Mesenchymal stem cell (in vitro differentiated cells and primary cell): Measurements from ENCODE around the gene KLHL26.
A peak's percentile ranks its signal among the peaks of the same experiment; 100 is the strongest.
"Not testable (repeated sequence)": the region's sequence is repeated elsewhere in the genome, so short reads cannot be mapped to it uniquely, and the experiment has no call there.

ENCODE experiments used
- DNase-seq: peaks from one replicate; pipeline ENCODE4 v3.0.0-alpha.2; 2013
- H2AFZ ChIP-seq: one replicate; pipeline ENCODE4 v1.6.1; 2013; ENCODE audit warnings: low read depth, mild to moderate bottlenecking, control low read depth, inconsistent platforms, low read length, moderate library complexity
- H2AK5ac ChIP-seq: 2 replicates; pipeline ENCODE4 v1.6.1; 2013; ENCODE audit warnings: low read length, moderate library complexity, mild to moderate bottlenecking, inconsistent platforms; ENCODE audit not compliant: severe bottlenecking
- H2BK120ac ChIP-seq: one replicate; pipeline ENCODE4 v1.6.1; 2013; ENCODE audit warnings: low read depth, mild to moderate bottlenecking, inconsistent platforms, low read length, moderate library complexity
- H2BK12ac ChIP-seq, 2 experiments: one replicate each; pipeline ENCODE4 v1.6.1; 2013; ENCODE audit warnings: inconsistent platforms in 2 of 2, low read length in 2 of 2, mild to moderate bottlenecking in 2 of 2, moderate library complexity in 2 of 2, control low read depth in 1 of 2
- H2BK15ac ChIP-seq: one replicate; pipeline ENCODE4 v1.6.1; 2013; ENCODE audit warnings: mild to moderate bottlenecking, low read depth, inconsistent platforms; ENCODE audit not compliant: poor library complexity, severe bottlenecking
- H2BK5ac ChIP-seq: 2 replicates; pipeline ENCODE4 v1.6.1; 2013; ENCODE audit warnings: low read depth, mild to moderate bottlenecking, low read length, control low read depth, inconsistent platforms; ENCODE audit not compliant: poor library complexity, severe bottlenecking
- H3K14ac ChIP-seq, 2 experiments: one replicate each; pipeline ENCODE4 v1.6.1; 2013; ENCODE audit warnings: inconsistent platforms in 2 of 2, low read length in 2 of 2, control low read depth in 1 of 2, mild to moderate bottlenecking in 1 of 2, moderate library complexity in 1 of 2
- H3K18ac ChIP-seq, 2 experiments: one replicate each; pipeline ENCODE4 v1.6.1; 2013; ENCODE audit warnings: inconsistent platforms in 2 of 2, low read length in 2 of 2, control low read depth in 1 of 2, low read depth in 1 of 2, mild to moderate bottlenecking in 1 of 2
- H3K23ac ChIP-seq, 2 experiments: one replicate each; pipeline ENCODE4 v1.6.1; 2013; ENCODE audit warnings: inconsistent platforms in 2 of 2, low read length in 2 of 2, mild to moderate bottlenecking in 2 of 2, moderate library complexity in 2 of 2, control low read depth in 1 of 2
- H3K27ac ChIP-seq: 2 replicates; pipeline ENCODE4 v1.5.1; 2013; ENCODE audit warnings: mild to moderate bottlenecking, moderate library complexity, low read length, control low read depth, inconsistent platforms; ENCODE audit not compliant: poor library complexity, severe bottlenecking
- H3K27me3 ChIP-seq, 2 experiments: 2 replicates each; pipeline versions ENCODE4 v1.6.1 to v1.7.0; 2013; ENCODE audit warnings: low read length in 2 of 2, mild to moderate bottlenecking in 2 of 2, moderate library complexity in 2 of 2, control low read depth in 1 of 2, inconsistent platforms in 1 of 2; ENCODE audit not compliant: control insufficient read depth in 1 of 2, insufficient read depth in 1 of 2
- H3K36me3 ChIP-seq, 2 experiments: 2 replicates each; pipeline versions ENCODE4 v1.6.1 to v1.7.0; 2013; ENCODE audit warnings: low read length in 2 of 2, control low read depth in 1 of 2, inconsistent platforms in 1 of 2, low read depth in 1 of 2, mild to moderate bottlenecking in 1 of 2; ENCODE audit not compliant: insufficient read depth in 2 of 2, control insufficient read depth in 1 of 2
- H3K4ac ChIP-seq, 2 experiments: one replicate each; pipeline ENCODE4 v1.6.1; 2013; ENCODE audit warnings: inconsistent platforms in 2 of 2, low read length in 2 of 2, mild to moderate bottlenecking in 2 of 2, moderate library complexity in 2 of 2, control low read depth in 1 of 2, low read depth in 1 of 2
- H3K4me1 ChIP-seq: 2 replicates; pipeline ENCODE4 v1.6.1; 2013; ENCODE audit warnings: low read depth, low read length, control low read depth; ENCODE audit not compliant: control insufficient read depth, insufficient read depth
- H3K4me2 ChIP-seq: 2 replicates; pipeline ENCODE4 v1.6.1; 2013; ENCODE audit warnings: low read length, mild to moderate bottlenecking, inconsistent platforms; ENCODE audit not compliant: poor library complexity, severe bottlenecking
- H3K4me3 ChIP-seq, 2 experiments: 2 replicates each; pipeline versions ENCODE4 v1.5.1 to v1.7.0; 2013; ENCODE audit warnings: low read length in 2 of 2, mild to moderate bottlenecking in 2 of 2, control low read depth in 1 of 2, low read depth in 1 of 2; ENCODE audit not compliant: insufficient read depth in 1 of 2
- H3K79me1 ChIP-seq: replicated peaks from 2 replicates; pipeline ENCODE4 v1.6.1; 2013; ENCODE audit warnings: mild to moderate bottlenecking, control low read depth, low read length, inconsistent platforms; ENCODE audit not compliant: poor library complexity, severe bottlenecking
- H3K9ac ChIP-seq: 2 replicates; pipeline ENCODE4 v1.7.0; 2013; ENCODE audit warnings: mild to moderate bottlenecking, low read length, moderate library complexity
- H3K9me3 ChIP-seq: 2 replicates; pipeline ENCODE4 v1.7.0; 2013; ENCODE audit warnings: mild to moderate bottlenecking, low read length; ENCODE audit not compliant: control insufficient read depth
- H4K8ac ChIP-seq: one replicate; pipeline ENCODE4 v1.6.1; 2013; ENCODE audit warnings: inconsistent platforms, mild to moderate bottlenecking, low read length, moderate library complexity
- H4K91ac ChIP-seq: one replicate; pipeline ENCODE4 v1.6.1; 2013; ENCODE audit warnings: mild to moderate bottlenecking, low read length, inconsistent platforms
- WGBS: methylation state at CpG from one replicate; pipeline ENCODE4 v1.1.7; 2013; ENCODE audit warnings: mixed read lengths; 5-methylcytosine and 5-hydroxymethylcytosine counted together

The KLHL26 gene

DNA sequence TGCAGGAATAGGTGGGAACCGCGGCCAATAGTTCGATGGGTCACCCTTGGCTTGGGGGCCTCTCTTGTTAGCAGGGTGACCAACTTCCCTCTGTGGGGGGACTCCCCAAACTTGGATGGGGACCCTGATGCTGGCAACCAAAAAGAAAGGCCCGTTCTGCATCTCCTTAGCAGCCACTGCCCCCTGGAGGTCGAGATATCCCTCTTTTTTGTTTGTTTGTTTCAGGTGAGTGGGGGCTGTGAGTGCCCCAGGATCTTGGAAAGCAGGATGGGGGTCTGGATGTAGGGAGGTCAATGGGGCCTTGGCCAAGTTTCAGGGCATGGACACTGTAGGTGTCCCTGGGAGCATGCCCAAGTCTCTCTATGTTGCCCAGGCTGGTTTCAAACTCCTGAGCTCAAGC, 39.0 kb downstream of the KLHL26 start:
- Histone ChIP-seq H3K4me1 (peaks cover 13% of the 10 kb centered on the region), H2BK120ac (no peak overlapping the region), H2BK15ac (no peak overlapping the region), H2AK5ac (no peak overlapping the region), H3K9me3 (no peaks in the 10 kb centered on the region), H3K27ac (no peak overlapping the region), H4K91ac (no peak overlapping the region), H3K27me3 (no peaks in the 10 kb centered on the region), H2BK12ac (peak overlapping the region in 1 of 2 experiments; percentile 29), H2BK5ac (no peak overlapping the region), H2AFZ (no peak overlapping the region), H3K9ac (no peak overlapping the region), H3K23ac (no peak overlapping the region), H3K79me1 (no peaks in the 10 kb centered on the region), H3K18ac (no peak overlapping the region), H3K4ac (peak overlapping the region in 1 of 2 experiments; percentile 22), H3K36me3 (peaks cover 0 to 15% of the 10 kb centered on the region in 2 experiments), H3K4me2 (no peak overlapping the region), H3K4me3 (no peak overlapping the region), H4K8ac (no peak overlapping the region), H3K14ac (no peak overlapping the region)
- no peak for DNase-seq
- 74% methylated on average over 5 of the region's 5 CpGs for WGBS

DNA sequence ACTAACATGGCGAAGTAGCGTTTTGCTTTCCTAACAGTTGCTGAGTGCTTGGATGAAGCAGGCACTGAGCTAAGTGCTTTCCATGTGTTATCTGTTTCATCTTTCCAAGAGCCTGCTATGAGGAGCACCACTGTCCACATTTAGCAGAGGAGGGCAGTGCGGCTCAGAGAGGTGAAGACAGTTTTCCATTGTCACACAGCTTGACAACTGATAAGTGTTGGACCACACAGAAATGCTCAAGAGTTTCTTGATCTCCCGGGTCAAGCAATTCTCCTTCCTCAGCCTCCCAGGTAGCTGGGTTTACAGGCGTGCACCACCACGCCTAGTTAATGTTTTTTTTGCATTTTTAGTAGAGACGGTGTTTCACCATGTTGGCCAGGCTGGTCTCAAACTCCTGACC, 39.9 kb downstream of the KLHL26 start:
- no peak for DNase-seq
- peaks cover 0 to 7% of the 10 kb centered on the region in 2 experiments for H3K36me3 ChIP-seq
- H3K14ac ChIP-seq = no peak overlapping the region
- no peak overlapping the region for H2BK120ac ChIP-seq
- H2AFZ ChIP-seq = no peak overlapping the region
- H3K23ac ChIP-seq = no peak overlapping the region
- no peak overlapping the region for H4K91ac ChIP-seq
- peak overlapping the region; percentile 84 to 93 for H2BK12ac ChIP-seq
- no peak overlapping the region for H3K9ac ChIP-seq
- H3K4me3 ChIP-seq = no peak overlapping the region
- H3K4ac ChIP-seq = peak overlapping the region in 1 of 2 experiments; percentile 5
- 84% methylated on average over 7 of the region's 7 CpGs for WGBS
- H3K4me2 ChIP-seq = no peak overlapping the region
- H3K27me3 ChIP-seq = no peaks in the 10 kb centered on the region
- H2BK5ac ChIP-seq = no peak overlapping the region
- no peak overlapping the region for H2AK5ac ChIP-seq
- H4K8ac ChIP-seq = no peak overlapping the region
- no peak overlapping the region for H3K27ac ChIP-seq
- no peaks in the 10 kb centered on the region for H3K79me1 ChIP-seq
- H3K18ac ChIP-seq = peak overlapping the region in 1 of 2 experiments; percentile 71
- H2BK15ac ChIP-seq = peak overlapping the region; percentile 90
- peaks cover 13% of the 10 kb centered on the region for H3K4me1 ChIP-seq
- no peaks in the 10 kb centered on the region for H3K9me3 ChIP-seq

DNA sequence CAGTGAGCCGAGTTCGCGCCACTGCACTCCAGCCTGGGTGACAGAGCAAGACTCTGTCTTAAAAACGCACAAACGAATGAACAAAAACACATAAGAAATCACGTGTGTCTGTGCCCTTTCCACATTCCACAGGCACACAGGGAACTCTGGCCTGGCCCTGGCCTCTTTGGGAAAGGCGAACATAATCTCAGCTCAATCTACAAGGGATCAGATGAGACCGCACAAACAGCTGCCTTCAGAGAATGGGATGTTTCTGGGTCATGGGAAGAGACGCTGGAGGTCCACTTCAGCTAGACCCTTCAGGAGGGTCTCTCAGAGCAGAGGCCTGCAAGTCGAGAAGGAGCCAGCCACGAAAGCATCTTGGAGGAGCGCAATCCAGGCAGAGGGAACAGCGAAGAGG, 40.3 kb downstream of the KLHL26 start:
- Histone ChIP-seq H2BK5ac (no peak overlapping the region), H3K79me1 (no peaks in the 10 kb centered on the region), H2BK12ac (peak overlapping the region; percentile 7 to 79), H2BK15ac (no peak overlapping the region), H3K9me3 (no peaks in the 10 kb centered on the region), H2AFZ (no peak overlapping the region), H4K91ac (peak overlapping the region; percentile 8), H3K18ac (peak overlapping the region; percentile 34 to 71), H2BK120ac (no peak overlapping the region), H3K27ac (no peak overlapping the region), H3K4me1 (peaks cover 13% of the 10 kb centered on the region), H2AK5ac (no peak overlapping the region), H3K4me2 (no peak overlapping the region), H3K27me3 (no peaks in the 10 kb centered on the region), H4K8ac (no peak overlapping the region), H3K23ac (peak overlapping the region in 1 of 2 experiments; percentile 9), H3K9ac (peak overlapping the region; percentile 45), H3K4ac (peak overlapping the region in 1 of 2 experiments; percentile 71), H3K36me3 (peaks cover 0 to 3% of the 10 kb centered on the region in 2 experiments), H3K4me3 (no peak overlapping the region), H3K14ac (peak overlapping the region in 1 of 2 experiments; percentile 13)
- no peak for DNase-seq
- 82% methylated on average over 13 of the region's 13 CpGs for WGBS

DNA sequence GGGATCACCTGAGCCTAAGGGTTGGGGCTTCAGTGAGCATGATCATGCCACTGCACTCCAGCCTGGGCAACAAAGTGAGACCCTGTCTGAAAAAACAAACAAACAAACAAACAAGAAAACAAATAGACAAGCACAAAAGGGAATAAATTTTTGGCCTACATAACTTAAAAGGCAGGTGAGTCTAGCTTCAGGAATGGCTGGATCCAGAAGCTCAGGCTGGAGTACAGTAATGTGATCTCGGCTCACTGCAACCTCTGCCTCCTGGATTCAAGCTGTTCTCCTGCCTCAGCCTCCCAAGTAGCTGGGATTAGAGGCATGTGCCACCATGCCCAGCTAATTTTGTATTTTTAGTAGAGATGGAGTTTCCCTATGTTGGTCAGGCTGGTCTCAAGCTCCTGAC, 43.3 kb downstream of the KLHL26 start:
- not testable (repeated sequence) for H2BK12ac ChIP-seq, H2BK5ac ChIP-seq, H2AK5ac ChIP-seq, H3K4ac ChIP-seq, H3K14ac ChIP-seq, H2BK120ac ChIP-seq, H3K4me3 ChIP-seq, H3K9ac ChIP-seq, H3K9me3 ChIP-seq, H4K91ac ChIP-seq, H3K27ac ChIP-seq, H3K27me3 ChIP-seq, H2BK15ac ChIP-seq, H3K4me2 ChIP-seq, H3K18ac ChIP-seq, H2AFZ ChIP-seq, H4K8ac ChIP-seq, H3K79me1 ChIP-seq, H3K36me3 ChIP-seq, H3K23ac ChIP-seq, DNase-seq
- WGBS = 100% methylated on average over 1 of the region's 1 CpG
- H3K4me1 ChIP-seq = peaks cover 28% of the 10 kb centered on the region
